ENCODE measurements around the gene C13orf46.

Gene C13orf46

GRCh38 chr13:114010401-114011101 is 36.7 kb upstream of the C13orf46 start:
- TF ChIP-seq CTCF (IDR thresholded peaks at IDR 0.05; ENCODE audit: low read depth, low read length, missing control alignments) = no peak
- no peak overlapping the region for H3K4me3 ChIP-seq (ENCODE audit: low read depth, low read length)
- no peak for DNase-seq (ENCODE audit: low read depth)
- in situ Hi-C loops (cut with HindIII; ENCODE audit: low sequenced_read_pairs) = no loop called here

GRCh38 chr13:114009590-114010400 is 35.9 kb upstream of the C13orf46 start:
- no peak for TF ChIP-seq CTCF (IDR thresholded peaks at IDR 0.05; ENCODE audit: low read depth, low read length, missing control alignments)
- DNase-seq (ENCODE audit: low read depth) = no peak
- H3K4me3 ChIP-seq (ENCODE audit: low read depth, low read length) = no peak overlapping the region
- in situ Hi-C loops (cut with HindIII; ENCODE audit: low sequenced_read_pairs) = no loop called here

GRCh38 chr13:114008964-114009589 is 35.2 kb upstream of the C13orf46 start:
- DNase-seq (ENCODE audit: low read depth) = no peak
- H3K4me3 ChIP-seq (ENCODE audit: low read depth, low read length) = no peak overlapping the region
- no peak for TF ChIP-seq CTCF (IDR thresholded peaks at IDR 0.05; ENCODE audit: low read depth, low read length, missing control alignments)
- in situ Hi-C loops (cut with HindIII; ENCODE audit: low sequenced_read_pairs) = no loop called here

GRCh38 chr13:114007566-114007965 is 33.7 kb upstream of the C13orf46 start:
- TF ChIP-seq CTCF (IDR thresholded peaks at IDR 0.05; ENCODE audit: low read depth, low read length, missing control alignments) = no peak
- DNase-seq (ENCODE audit: low read depth) = no peak
- in situ Hi-C loops (cut with HindIII; ENCODE audit: low sequenced_read_pairs) = no loop called here
- H3K4me3 ChIP-seq (ENCODE audit: low read depth, low read length) = no peak overlapping the region

GRCh38 chr13:114005206-114005724 is 31.4 kb upstream of the C13orf46 start:
- H3K4me3 ChIP-seq (ENCODE audit: low read depth, low read length) = no peak overlapping the region
- no peak for DNase-seq (ENCODE audit: low read depth)
- in situ Hi-C loops (cut with HindIII; ENCODE audit: low sequenced_read_pairs) = no loop called here
- TF ChIP-seq CTCF (IDR thresholded peaks at IDR 0.05; ENCODE audit: low read depth, low read length, missing control alignments) = no peak

GRCh38 chr13:114004420-114005205 is 30.7 kb upstream of the C13orf46 start:
- no peak for TF ChIP-seq CTCF (IDR thresholded peaks at IDR 0.05; ENCODE audit: low read depth, low read length, missing control alignments)
- DNase-seq (ENCODE audit: low read depth) = no peak
- no peak overlapping the region for H3K4me3 ChIP-seq (ENCODE audit: low read depth, low read length)
- in situ Hi-C loops (cut with HindIII; ENCODE audit: low sequenced_read_pairs) = no loop called here
